NCI-H128 (cell line): Measurements from ENCODE around the gene GLA.
A peak's percentile ranks its signal among the peaks of the same experiment; 100 is the strongest.

Source experiments
- DNase-seq: peaks from one replicate; lab custom pipeline; 2025; ENCODE audit not compliant: unreplicated experiment; lab: John Stamatoyannopoulos, UW

GLA gene

DNA sequence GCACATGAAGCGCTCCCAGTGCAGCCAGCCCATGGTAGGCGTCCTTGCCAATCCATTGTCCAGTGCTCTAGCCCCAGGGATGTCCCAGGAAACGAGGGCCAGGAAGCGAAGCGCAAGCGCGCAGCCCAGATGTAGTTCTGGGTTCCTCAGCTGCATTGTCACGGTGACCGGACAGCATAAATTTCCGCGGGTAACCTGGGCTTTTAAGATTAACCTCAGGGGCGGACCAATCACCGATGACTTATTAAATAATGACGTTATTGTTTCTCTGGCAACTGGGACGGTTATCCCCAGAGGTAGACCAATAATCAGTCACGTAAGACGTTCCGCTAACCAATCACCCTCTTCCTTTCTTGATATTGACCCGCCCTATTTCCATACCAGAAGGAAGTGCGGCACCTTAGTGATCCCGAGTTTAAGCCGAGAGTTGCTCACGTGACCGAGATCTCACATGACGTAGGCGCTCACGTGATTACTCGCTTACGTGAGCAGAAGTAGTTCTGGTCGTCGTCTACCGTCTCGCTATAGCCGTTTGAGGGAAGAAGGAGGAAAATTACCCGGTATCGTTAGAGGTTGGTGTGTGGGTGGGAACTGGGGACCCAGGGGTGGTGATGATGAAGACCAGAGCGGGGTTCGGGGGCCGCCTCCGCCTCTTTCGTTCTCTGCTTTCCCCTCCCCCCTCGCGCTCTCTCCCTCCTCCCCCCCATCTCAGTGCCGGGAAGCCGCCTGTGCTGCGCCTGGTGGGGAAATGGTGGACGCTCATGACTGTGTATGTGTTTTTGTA is at the start of gene GLA, which contains the start of gene HNRNPH2:
Gene GLA, minus strand, starts transcription at position 178 of the 784 bp plus-strand sequence. Its CDS starts 22 bp downstream, at position 156.
Gene HNRNPH2, plus strand, starts transcription at position 475 of the 784 bp plus-strand sequence. CDS start 3,767 bp downstream, outside the sequence.
- DNase-seq, result peak; percentile 91

DNA sequence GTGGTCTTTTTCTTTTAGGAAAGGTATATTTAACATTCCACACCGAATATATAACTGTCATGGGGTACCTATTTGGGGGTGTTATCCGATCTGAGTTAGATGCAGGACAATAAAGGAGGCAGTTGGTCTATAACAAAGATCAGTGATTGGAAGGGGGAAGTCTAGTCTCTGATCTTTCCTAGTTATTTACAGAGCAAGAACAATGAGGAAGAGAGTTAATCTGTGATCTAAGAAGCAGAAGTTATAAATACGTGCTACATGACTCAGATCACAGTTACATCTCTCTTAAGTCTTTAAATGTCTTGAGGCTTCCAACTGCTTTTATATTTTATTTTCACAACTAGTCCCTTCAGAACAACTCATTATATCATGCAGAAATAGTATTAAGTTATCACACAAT is 44.3 kb upstream of the GLA start:
- DNase-seq, result no peak

DNA sequence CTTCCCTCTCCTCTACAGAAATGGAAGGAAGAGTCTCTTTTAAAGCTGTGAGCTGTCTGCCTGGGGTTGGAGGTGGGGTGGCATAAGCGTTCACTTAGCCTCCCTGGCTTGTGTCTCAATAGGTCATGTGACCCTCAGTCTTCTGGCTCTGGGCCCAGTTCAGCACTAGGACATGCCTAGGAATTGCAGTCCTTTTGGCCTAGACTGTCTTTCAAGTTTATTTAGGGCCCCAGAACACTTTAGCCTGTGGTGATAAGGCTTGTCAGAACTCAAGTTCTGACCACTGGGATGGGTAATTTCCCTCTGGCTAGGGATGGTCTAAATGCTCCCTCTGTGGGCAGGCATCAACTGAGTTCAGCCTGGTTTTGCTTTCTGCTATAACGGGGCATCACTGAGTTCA is 43.2 kb upstream of the GLA start:
- no peak for DNase-seq

DNA sequence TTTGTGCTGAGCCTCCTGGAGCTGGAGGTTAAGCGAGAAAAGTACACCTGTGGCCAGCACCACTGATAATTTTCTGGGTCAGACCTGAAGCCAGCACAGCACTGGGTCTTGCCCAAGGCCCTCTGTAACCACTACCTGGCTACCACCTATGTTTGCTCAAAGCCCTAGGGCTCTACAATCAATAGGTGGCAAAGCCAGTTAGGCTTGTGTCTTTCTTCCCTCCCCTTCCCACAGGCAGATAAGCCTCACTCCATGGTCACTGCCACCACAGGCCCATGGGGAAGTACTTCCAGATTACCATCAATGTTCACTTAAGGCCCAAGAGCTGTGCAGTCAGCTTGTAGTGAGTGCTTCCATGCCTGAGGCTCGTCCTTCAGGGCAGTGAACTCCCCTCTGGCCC is 42.4 kb upstream of the GLA start:
- no peak for DNase-seq

DNA sequence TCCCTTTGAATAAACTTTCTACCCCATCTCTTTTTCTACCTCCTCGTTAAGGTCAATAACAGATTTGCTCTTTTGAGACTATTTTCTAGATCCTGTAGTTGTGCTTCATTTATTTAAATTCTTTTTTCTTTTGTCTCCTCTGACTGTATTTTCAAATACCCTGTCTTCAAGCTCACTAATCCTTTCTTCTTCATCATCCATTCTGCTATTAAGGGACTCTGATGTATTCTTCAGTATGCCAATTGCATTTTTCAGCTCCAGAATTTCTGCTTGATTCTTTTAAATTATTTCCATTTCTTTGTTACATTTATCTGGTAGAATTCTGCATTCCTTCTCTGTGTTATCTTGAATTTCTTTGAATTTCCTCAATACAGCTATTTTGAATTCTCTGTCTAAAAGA is 41.6 kb upstream of the GLA start:
- no peak for DNase-seq

DNA sequence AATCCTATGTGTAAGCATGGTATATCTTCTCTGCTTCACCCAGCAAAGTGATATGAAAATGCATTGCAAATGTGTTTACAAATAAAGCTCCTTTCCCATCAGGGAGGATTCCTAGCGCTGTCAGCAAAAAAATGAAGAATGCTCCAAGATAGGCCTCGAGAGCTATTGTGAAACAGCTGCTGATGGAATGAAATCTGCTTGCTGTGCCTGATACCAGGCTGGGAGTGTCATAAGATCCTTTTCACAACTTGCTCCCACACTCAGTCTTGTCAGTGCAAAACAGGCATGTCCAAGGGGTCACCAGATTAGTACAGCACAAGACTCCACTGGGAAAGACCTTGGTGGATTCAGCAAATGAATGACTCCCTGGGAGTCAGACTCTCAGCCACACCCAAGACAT is 34.4 kb upstream of the GLA start:
- no peak for DNase-seq

DNA sequence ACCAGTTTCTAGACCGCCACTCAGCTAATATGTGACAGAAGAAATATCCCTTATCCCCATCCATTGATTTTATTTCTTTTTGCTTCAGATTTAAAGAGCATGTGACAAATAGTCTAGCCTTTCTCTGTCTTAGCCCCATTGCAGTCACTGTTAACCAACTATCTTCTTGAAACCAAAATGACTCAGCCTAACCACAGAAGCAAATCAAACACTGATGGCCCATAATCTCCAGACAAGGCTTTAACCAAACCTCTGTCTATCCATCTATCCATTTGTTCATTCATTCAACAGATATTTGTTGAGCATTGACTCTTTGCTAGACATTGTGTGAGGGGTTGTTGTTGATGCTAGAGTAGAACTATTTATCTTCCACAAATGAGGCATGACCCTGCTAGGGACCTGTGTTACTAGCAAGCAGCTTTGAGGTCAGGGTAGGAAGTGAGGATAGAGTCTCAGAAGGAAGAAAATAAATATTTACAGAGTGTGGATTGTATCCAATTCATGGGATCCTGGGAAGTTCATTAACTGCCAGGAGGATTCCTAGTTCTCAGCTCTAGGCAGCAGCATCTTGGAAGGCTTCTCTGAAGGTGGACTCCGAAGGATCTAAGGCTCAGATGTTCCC is 22.8 kb upstream of the GLA start:
- no peak for DNase-seq

DNA sequence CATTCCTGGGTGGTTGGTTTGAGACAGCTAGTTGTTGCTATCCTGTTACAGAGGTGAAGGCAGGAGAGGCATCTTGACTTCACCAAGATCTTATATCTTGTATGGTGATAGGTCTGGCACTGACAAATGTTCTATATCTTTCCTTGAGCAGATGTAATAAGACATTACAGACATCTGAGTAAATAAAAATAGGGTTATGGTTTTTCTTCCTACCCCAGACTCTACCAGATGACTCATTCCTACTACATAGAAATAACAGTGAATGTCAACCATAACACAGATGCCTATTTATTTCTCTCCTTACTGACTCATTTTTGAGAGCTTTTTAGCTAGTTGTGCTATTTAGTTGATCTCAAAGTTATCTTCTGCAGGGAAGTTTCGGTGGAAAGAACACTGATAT is 22.2 kb upstream of the GLA start:
- DNase-seq, result no peak

DNA sequence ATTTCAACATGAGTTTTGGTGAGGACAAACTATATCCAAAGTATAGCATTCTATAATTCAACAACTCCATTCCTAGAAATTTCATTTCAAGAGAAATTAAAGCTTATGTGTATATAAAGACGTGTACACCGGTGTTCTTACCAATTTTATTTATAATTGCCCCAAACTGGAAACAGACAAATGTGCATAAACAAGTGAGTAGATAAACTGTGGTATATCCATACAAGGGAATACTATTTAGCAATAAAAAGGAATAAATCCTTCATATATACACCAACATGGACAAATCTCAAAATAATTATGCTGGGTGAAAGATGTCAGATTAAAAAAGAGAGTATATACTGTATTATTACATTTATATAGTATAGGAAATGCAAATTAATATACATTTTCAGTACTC is 20.2 kb upstream of the GLA start:
- DNase-seq, result no peak

DNA sequence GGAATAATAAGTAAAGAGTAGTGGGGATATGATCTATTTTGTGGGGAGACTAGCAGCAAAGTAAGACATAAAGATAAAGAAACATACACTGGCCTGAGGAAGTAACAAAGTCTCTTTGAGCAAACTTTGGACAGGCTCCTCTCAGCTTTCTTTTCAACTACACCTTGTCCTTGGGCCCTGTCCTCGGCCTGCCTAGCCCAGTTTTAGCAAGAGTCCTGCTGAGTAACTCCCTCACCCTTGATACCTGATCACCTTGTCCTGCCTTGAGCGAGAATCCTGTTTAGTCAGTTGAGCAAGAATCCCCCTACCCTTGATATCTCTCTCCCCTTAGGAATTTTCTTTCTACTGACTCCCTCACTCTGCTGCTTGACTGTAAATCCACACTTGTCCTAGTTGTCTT is 11.8 kb upstream of the GLA start:
- no peak for DNase-seq

DNA sequence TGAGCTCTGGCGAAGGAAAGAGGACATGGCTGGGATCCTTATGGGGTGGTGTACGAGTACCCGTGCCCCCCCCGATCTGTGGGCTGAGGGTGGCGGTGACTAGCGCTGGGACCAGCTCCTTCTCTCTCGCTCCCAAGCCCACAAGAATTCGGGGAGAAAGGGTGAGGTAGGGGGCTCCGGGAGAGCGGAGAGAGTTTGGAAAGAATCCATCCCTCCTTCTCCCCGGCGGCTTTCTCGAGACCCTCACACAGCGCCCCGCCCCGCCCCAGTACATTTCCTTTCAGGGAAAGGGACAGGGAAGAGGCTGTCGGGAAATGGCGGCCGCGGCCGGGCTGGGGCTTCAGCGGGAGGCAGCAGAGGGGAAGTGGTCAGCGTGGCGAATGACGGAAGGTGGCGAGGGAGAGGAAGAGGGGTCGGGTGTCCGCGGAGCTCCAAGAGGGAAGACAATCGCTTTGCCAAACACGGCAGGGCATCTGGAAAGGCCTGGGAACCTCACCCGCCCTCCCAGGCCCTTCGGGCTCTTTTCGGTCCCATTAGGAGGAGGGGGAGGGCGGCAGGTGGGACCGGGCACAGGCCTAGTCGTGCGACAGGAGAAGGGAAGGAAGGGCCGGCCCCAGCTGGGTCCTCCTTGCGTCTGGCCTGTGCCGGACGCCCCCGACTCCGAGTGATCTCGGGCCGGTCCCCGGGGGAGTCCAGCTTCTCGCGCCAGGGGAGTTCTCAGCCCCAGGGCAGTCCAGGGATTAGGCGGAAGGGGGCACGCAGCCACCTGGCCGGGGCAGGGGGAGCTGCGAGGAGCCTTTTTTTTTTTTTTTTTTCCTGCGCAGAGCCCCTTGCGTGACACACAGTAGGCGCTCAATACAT is 10.5 kb upstream of the GLA start:
- DNase-seq, result no peak

DNA sequence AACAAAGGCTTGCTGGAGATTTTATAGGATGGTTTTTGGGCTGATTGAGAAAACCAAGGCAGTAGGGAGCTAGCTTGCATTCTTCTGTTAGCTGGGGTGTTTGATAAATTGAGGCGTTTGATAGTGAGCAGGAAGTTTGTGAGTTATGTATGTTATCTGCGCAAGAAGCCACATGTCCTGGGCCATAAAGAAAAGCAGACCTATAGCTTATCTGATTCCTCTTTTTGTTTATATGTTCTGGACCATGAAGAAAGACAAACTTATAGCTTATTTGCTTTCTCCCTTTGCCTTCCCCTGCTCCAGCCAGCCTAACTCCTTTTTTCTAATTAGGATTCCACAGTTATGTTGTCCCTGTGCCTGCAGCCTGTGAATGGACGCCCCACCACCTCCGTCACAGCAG is 9.5 kb upstream of the GLA start:
- DNase-seq, result no peak

DNA sequence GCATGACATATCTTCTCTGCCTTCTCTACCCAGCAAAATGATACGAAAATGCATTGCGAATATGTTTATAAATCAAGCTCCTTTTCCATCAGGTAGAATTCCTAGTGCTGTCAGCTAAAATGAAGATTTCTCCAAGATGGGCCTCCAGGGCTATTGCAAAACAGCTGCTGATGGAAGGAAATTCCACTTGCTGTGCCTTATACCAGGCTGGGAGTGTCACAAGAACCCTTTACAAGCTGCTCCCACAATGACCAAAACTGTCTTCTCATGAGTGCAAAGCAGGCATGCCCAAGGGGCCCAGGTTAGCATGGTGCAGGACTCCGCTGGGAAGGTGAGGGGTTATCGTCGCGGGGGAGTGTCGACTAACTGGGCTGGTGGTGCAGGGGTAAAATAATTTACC is 9.0 kb upstream of the GLA start:
- no peak for DNase-seq

DNA sequence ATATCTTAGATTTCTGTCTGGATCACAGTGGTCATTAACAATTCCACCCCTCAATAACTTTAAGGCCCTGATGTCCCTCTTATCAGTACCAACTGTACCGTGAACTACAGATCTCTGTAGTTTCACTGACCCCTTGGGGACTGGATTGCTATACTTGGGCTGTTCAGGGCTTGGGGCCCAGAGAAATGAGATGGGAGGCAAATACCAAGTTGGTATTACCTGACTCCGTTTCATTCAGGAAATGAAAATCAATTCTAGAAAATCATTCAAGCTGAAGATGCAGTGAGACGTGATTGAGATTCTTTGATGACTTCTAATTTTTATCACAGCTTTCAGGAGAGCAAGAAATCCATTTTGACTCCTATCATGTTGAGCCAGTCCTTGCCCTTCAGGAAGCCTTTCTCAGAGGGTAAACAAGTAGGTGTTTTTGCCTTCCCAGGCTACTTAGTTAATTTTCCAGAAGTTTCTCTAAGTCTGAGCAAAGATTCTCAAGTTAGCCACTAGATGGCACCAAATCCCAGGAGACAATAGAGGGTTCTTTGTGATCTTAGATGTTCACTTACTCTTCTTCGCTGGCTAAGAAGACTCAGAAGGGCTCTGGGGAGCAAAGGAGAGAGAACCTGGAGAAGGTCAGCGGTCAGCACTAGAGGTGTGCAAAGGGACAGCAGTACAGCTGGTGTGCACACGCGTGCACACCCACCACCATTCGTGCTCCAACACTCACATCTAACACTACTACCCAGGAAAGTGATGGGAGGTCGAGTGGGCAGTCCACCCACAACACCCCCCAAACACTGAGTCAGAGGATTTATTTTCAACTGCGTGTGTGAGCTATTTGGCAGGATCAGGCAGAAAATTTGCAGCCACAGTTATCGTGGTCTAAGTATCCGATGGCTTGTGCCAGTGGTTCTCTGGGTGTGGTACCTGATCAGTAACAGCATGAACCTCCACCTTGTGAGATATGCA is 7.7 kb upstream of the GLA start:
- DNase-seq, result peak; percentile 24

DNA sequence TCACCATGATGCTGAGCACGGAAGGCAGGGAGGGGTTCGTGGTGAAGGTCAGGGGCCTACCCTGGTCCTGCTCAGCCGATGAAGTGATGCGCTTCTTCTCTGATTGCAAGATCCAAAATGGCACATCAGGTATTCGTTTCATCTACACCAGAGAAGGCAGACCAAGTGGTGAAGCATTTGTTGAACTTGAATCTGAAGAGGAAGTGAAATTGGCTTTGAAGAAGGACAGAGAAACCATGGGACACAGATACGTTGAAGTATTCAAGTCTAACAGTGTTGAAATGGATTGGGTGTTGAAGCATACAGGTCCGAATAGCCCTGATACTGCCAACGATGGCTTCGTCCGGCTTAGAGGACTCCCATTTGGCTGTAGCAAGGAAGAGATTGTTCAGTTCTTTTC is 4.3 kb upstream of the GLA start:
- no peak for DNase-seq

DNA sequence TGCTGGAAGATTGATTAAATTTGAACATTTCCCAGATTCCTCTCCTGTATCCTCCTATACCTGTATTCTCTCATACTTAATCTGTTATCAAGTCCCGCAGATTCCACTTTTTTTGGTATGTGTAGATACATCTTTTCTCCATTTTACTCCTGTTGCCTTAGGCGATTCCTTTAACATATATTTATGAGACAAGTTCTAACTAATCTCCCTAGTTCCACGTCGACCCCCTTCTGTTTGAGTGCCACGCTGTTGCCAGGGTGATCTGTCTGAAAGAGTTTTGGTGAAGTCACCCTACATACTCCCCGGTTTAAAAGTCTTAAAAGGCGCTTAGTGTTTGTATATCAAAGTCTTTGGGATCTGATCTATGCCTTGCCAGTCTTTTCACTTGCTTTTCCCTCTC is 2.7 kb upstream of the GLA start:
- DNase-seq, result no peak

DNA sequence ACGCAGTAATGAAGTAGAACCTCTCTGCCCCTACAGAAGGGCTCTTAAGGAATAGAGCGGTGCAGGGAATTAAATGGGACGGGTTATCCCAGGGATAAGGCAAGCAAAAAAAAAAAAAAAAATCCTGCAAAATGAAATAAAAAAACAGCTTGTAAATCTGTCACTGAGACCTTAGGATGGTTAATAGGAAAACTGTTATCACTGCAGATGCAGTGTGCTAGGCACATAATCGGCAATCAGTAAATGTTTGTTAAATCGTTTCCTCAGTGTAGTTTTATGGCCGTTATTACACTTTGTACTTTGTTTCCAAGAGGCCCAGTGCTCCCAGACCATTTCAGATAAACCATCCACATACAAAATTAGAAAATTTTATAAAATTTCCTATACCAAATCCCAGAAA is 1.3 kb upstream of the GLA start:
- no peak for DNase-seq

DNA sequence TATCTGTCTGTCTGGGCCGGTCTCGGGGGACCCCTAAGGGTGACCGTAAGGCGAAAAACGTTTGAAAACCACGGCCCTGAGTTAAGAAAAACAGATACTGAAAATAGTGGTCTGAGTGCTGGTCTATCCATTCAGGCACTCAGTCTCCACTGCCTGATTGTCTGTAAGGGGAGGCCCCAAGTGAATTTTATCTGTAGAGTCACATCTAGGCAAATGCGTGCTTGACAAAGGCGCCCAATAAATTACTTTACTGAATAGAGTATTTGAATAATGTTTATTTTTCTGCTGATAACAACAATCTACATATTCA is 762 bp upstream of the GLA start:
- DNase-seq, result no peak

DNA sequence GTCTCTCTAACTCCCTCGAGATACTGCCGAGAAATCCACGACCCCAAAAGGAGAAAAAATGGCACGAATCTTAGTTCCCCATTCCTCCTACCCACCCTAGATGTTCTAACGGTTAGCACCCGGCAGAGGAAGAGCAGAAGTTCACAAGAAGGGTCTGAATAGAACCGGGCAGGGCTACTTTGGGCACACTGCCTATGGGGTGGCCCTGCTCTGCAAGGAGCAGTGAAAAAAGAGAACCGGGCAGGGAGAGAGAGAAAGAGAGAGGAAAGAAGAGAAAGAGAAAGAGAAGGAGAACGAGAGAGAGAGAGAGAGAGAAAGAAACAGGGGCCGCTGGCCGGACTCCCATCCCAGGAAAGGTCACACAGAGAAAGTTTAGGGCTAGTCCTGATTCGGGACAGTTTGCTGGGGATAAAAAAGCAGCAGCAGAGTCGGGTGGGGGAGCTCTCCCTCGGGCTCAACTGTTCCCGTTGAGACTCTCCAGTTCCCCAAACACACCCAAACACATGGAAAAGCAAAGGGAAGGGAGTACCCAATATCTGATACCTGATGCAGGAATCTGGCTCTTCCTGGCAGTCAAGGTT is 468 bp downstream of the GLA start:
- no peak for DNase-seq

DNA sequence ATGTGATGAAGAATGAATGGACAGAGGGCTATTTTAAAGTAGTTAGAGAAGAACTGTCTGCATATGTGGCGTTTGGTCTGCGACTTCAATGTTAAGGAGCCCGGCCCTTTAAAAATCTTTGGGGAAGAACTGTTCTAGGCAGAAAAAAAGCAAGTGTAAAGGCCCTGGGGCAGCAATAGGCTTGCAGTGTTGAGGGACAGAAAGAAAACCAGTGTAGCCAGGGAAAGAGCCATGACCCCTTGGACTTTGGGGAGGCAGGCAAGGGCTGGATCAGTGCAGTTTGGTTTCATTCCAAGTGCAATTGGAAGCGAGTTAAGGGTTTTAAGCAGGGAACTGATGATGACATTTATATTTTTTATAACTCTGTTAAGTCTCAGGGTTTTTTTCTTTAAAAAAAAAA is 7.9 kb downstream of the GLA start:
- no peak for DNase-seq

DNA sequence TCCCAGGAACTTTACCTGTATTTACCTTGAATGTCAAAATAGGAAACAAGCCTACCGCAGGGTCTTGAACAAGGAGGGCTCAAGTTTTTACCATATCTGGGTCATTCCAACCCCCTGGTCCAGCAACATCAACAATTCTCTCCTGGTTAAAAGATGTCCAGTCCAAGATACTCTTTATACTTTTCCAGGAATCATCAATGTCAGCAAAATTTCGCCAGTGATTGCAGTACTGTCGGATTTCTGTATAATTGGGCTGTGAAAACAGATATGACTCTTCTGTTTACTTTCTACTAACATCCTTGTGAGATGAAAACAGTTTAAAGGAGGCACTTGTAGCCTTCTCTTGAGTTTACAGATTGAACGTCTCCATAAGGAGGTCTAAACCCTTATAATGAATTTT is 9.0 kb downstream of the GLA start:
- no peak for DNase-seq
